GM19467 (cell line): Measurements from ENCODE around the gene PDE6G.

Experiments
- ATAC-seq: cut with Tn5 transposase; IDR thresholded peaks from one replicate; pipeline ENCODE4 v1.9.1; 2021; ENCODE audit warnings: mild to moderate bottlenecking, moderate library complexity; ENCODE audit not compliant: unreplicated experiment

PDE6G gene

GRCh38 chr17:81656118-81656743 lies at the start of gene PDE6G:
Gene PDE6G (minus strand): TSS chr17:81656542. CDS start chr17:81653305, 3,237 bp downstream.
- ATAC-seq: no peak

DNA sequence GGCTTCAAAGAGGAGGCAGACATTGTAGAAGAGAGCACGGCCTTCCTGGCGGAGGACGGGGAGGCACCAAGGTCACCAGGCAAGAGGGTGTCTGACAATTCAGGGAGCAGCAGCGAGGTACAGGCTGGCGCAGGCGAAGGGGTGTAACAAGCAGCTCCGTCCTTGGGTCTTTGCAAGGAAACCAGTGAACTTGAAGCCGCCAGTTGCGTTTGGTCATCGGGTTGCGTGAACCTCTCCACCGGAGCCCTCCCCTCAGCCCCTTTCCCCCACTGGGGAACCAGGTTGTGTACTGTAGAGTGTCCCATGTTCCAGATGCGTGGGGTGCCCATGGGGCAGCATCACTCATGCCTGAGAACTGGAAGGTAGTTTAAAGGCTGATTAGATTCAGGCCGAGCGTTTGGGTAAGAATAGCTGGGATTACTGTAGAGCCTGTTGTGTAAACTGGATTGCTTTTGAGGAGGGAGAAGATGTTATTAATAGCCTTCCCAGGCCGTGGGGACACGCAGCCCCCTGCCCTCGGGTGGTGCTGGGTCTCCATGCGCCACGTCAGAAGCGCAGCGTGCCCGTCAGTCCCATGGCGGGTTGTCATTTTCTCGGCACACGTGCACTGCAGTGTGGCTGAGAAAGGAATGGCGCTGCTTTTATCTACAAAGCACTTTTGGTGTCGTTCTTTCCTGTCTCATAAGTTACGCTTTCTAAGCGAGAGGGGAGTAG lies 49.3 kb upstream of the PDE6G start:
- ATAC-seq: no peak

DNA sequence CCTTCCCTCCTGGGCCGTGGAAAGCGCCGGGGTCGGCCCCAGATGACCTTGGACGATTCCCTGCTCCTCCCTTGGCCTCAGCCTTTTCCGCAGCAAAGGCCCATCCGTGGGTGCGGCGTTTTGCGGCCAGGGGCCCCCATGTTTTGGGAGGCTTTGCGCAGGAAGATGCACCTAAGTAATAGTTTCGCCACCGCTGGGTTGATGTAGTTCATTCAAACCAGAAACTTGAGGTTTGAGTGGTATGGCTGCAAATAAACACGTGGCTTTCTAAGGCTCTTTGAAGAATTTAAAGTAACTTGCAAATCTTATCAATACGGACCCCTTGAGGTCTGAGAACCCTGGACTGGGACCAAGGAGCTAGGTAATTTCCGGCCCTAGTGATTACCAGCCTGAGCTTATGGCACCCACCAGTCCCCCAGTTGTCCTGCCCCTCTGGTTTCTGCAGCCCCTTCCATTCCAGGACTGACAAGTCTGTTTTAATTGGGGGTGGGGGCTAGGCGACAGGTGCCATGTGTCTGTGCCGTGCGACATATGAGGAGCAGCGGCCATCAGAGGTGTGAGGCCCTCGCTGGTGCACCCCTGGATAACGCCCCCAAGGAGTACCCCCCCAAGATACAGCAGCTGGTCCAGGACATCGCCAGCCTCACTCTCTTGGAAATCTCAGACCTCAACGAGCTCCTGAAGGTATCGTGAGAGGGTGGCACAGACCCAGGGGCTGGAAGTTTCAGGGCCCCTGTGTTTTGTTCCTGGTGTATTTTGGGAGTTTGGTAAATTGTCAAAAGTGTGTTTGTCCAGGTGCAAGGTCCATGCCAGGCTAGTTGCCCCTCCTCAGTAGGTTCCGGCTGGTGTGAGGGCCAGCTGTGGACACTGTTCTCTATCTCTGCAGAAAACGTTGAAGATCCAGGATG lies 47.7 kb upstream of the PDE6G start:
- ATAC-seq: no peak

DNA sequence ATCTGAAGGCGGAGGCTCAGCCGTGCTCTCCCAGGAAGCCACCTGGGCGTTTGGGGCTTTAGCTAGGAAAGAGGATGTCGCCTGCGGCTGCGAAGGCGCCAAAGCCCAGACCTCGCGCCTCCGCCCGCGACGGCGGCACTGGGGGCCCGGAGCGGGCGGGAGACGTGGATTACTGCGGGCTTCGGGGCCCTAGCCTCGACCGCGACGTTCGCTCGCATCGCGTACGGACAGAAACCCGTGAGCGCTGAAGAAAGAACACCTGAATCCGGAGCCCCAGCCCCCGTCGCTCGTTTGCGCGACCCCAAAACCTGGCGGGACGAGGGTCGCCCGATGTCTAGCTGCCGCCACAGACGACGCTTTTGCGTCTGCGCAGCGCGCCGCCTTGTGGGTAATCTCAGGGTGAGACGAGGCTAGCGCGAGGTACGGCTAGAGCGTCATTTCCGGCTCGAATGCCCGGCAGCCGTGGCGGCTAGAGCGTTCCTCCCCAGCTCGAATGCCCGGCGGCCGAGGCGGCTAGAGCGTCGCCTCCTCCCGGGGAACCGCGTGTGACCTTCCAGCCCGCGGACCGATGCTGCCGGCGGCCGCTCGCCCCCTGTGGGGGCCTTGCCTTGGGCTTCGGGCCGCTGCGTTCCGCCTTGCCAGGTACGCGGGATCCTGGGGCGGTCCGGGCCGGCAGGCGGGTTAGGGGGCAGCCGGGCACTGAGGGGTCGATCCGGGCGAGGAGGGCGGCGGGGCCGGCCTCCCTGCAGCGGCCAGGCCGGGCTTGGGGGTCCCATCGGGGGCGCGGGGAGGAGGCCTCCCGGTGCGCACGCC lies 46.8 kb upstream of the PDE6G start, which contains the start of gene MRPL12:
Gene MRPL12 (plus strand): TSS at position 434 of the 813 bp plus-strand sequence. CDS start 135 bp downstream, at position 569.
- peak; percentile 66 for ATAC-seq

DNA sequence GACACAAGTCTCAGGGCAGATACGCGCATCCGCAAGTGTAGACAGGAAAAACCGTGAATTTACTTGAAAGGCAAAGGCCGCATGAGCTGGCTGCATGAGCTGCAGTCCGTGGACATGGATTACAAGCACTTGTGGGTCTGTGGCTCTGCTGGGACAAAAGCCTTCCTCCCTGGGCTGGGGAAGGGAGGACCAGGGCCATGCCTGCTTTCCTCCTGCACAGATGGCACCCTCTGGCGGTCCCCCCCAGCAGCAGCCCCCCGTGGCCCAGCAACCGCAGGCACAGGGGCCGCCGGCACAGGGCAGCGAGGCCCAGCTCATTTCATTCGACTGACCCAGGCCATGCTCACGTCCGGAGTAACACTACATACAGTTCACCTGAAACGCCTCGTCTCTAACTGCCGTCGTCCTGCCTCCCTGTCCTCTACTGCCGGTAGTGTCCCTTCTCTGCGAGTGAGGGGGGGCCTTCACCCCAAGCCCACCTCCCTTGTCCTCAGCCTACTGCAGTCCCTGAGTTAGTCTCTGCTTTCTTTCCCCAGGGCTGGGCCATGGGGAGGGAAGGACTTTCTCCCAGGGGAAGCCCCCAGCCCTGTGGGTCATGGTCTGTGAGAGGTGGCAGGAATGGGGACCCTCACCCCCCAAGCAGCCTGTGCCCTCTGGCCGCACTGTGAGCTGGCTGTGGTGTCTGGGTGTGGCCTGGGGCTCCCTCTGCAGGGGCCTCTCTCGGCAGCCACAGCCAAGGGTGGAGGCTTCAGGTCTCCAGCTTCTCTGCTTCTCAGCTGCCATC lies 45.1 kb upstream of the PDE6G start:
- ATAC-seq: no peak

GRCh38 chr17:81700353-81701287 lies 44.3 kb upstream of the PDE6G start:
- no peak for ATAC-seq

DNA sequence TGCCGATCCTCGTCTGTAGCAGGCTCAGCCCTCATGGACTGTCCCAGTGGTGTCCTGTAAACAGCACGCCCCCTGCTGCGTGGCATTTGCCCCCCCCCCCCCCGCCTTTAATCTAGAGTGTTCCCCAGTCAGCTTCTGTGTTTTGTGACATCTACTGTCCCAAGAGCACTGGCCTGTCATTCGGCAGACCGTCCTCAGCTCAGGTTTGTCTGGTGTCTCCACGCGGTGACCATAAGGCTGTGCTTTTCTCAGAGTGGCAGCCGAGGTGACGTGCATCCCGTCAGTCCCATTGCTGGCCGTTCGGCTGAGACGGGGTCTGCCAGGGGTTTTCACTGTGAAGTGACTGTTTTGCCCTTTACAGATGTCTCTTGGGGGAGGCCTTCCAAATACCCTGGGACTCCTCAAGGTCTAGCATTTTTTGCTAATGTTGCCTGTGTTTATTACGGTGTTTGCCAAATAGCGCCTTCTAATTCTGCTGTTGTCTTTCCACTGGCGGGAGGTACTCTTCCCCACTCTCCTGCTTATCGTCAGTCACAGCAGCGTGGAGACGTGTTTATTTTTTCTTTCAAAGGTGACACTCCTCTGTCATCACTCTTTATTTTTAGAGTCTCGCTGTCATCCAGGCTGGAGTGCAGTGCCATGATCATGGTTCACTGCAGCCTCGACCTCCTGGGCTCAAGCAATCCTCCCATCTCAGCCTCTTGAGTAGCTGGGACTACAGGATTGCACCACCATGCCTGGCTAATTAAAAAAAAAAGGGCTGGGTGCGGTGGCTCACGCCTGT lies 41.1 kb upstream of the PDE6G start:
- no peak for ATAC-seq

DNA sequence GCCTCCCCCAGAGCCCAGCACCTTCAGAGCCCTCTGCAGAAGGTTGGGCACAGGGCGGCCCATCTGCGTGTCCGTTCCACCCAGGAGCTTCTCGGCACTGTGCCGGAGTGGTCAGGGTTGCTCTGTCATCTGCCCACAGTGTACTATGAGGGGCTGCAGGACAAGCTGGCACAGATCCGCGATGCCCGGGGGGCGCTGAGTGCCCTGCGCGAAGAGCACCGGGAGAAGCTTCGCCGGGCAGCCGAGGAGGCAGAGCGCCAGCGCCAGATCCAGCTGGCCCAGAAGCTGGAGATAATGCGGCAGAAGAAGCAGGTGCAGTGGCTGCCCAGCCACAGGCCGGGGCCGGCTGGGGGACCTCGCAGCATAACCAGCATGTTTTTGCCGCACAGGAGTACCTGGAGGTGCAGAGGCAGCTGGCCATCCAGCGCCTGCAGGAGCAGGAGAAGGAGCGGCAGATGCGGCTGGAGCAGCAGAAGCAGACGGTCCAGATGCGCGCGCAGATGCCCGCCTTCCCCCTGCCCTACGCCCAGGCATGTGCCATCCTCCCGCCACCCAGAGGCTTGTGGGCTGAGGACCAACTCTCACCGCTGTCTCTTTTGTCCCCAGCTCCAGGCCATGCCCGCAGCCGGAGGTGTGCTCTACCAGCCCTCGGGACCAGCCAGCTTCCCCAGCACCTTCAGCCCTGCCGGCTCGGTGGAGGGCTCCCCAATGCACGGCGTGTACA lies 40.0 kb upstream of the PDE6G start:
- ATAC-seq: no peak

DNA sequence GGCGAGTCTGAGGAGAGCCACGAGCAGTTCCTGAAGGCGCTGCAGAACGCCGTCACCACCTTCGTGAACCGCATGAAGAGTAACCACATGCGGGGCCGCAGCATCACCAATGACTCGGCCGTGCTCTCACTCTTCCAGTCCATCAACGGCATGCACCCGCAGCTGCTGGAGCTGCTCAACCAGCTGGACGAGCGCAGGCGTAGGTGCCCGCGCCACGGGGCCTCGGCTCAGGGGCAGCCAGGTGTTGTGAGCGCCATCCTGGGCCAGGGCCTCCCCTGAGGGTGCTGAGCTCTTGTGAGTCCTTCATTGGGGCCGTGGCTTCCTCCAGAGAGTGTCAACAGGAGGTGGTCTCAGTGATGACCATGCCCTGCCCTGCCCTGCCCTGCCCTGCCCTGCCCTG lies 39.5 kb upstream of the PDE6G start:
- ATAC-seq: no peak

GRCh38 chr17:81695211-81695610 lies 38.9 kb upstream of the PDE6G start:
- no peak for ATAC-seq

GRCh38 chr17:81694810-81695209 lies 38.5 kb upstream of the PDE6G start:
- no peak for ATAC-seq

DNA sequence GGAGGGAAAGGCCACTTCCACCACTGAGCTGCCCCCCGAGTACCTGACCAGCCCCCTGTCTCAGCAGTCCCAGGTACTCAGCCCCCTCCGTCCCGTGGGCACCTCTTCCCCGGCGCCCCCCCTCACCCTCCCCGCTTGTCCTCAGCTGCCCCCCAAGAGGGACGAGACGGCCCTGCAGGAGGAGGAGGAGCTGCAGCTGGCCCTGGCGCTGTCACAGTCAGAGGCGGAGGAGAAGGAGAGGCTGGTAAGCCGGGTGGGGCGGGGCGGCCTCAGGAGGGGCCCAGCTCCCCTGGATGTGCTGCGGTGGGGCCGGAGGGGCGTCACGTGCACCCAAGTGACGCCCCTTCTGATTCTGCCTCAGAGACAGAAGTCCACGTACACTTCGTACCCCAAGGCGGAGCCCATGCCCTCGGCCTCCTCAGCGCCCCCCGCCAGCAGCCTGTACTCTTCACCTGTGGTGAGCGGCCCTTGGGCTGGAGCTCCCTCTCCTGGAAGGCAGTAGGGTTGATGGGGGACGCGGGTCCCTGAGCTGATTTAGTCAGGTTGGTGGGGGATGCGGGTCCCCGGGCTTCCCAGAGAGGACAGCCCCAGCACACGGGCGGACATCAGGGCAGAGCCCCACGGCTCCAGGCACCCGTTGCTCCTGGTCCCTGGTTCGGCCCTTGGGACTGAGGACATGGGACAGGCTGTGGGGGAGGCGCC lies 37.3 kb upstream of the PDE6G start:
- no peak for ATAC-seq

DNA sequence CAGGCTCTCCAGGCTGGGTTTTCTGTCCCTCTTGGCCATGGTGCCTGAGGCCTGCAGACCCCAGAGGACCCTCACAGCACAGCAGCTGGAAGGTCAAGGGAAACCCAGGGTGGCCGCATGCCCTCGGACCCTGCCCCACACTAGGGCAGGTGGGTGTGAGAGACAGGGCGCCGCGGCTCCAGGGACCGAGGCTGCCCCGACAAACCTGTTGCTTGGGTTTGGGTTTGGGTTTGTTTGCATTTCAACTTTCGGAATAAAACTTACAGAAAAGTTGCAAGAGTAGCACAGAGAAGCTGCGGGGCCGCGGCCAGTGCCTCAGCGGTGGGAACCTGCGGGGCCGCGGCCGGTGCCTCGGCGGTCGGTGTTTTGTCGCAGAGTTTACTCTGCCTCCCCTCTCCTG lies 35.3 kb upstream of the PDE6G start:
- no peak for ATAC-seq

GRCh38 chr17:81691196-81691595 lies 34.9 kb upstream of the PDE6G start:
- ATAC-seq: no peak

DNA sequence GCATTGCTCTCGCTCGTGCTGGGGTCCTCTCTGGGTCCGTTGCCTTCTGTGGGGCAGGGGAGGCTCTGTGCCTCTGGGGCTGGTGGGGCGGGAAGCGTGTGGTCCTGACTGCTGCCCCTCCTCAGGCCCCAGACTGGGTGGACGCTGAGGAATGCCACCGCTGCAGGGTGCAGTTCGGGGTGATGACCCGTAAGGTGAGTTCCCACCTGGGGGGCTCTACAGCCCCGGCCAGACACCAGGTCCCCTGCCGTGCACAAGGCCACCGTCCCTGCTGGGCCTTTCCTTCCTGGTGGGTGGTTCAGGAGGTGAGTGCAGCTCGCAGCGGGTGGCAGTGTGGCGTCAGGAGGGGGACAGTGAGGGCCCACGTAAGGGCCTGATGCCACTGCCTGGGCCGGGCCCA lies 34.2 kb upstream of the PDE6G start:
- no peak for ATAC-seq

- no peak for ATAC-seq
Measured at GRCh38 chr17:81690066-81690465, 33.7 kb upstream of the PDE6G start.

DNA sequence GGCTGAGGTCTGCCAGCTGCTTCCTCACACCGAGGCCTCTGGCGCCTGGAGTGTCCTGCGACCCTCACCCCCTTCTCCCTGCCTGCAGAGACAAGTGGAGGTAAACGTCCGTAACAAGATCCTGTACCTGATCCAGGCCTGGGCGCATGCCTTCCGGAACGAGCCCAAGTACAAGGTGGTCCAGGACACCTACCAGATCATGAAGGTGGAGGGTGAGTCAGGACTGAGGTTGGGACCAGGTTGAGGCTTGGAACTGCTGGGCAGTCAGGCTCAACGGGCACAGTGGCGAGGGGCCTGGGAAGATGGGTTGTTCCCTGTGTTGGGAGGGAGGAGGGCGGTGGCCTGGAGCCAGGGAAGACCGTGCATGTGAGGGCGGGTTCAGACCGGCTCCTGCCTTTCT lies 32.3 kb upstream of the PDE6G start:
- no peak for ATAC-seq
